ENCODE data around the gene NUDCD3.

GRCh38 chr7:44380831-44381493 is 109.5 kb downstream of the NUDCD3 start:
- TF ChIP-seq ISL1 (CRISPR knock-in tag; IDR thresholded peaks at IDR 0.05) (no peak), BACH2 (CRISPR knock-in tag; IDR thresholded peaks at IDR 0.05; ENCODE audit: borderline replicate concordance) (no peak), ZFP30 (CRISPR knock-in tag; IDR thresholded peaks at IDR 0.05) (no peak), PATZ1 (CRISPR knock-in tag; IDR thresholded peaks at IDR 0.05; ENCODE audit: borderline replicate concordance) (no peak), ZC3H10 (CRISPR knock-in tag; IDR thresholded peaks at IDR 0.05) (no peak), ZFP3 (CRISPR knock-in tag; IDR thresholded peaks at IDR 0.05) (no peak), ZNF70 (CRISPR knock-in tag; IDR thresholded peaks at IDR 0.05) (no peak), ZNF565 (CRISPR knock-in tag; conservative IDR thresholded peaks at IDR 0.05; ENCODE audit: low read depth) (no peak), PPARA (CRISPR knock-in tag; IDR thresholded peaks at IDR 0.05; ENCODE audit: borderline replicate concordance) (no peak)

Measured in SK-N-SH treated with all-trans-retinoic acid at 6 μM for 48 hours (cell line).